IMR-90 (cell line): ENCODE measurements around the gene FSD1L. TPM values are rescaled to one million over a fixed set of nuclear protein-coding genes. Genes with fewer than 3 reads are reported as not detected.

Experiments
- ATAC-seq: fragments of 200-7000 bp; cut with Tn5 transposase; 2 replicates; pipeline ENCODE4 v1.9.1; 2020; ENCODE audit warnings: low read depth, mild to moderate bottlenecking, moderate library complexity
- BruUV-seq: library from RNA; stranded (reverse); fragments of 400-500 nt; replicated peaks from 2 replicates; lab custom pipeline; 2021; lab: Mats Ljungman, UMichigan
- CTCF ChIA-PET: fragments of 300-600 bp; formaldehyde crosslinking; extraction: SDS; loops from one replicate; lab custom pipeline; 2021; ENCODE audit warnings: antibody characterized with exemption; lab: Yijun Ruan, JAX
- POLR2A ChIA-PET: fragments of 300-600 bp; sonication (Branson Sonifier 250); formaldehyde crosslinking; loops from one replicate; lab custom pipeline; 2022; ENCODE audit warnings: antibody characterized with exemption; ENCODE audit not compliant: unreplicated experiment; lab: Charles Lee
- DNase-seq: peaks from one replicate; pipeline ENCODE4 v3.0.0; 2013
- H2AFZ ChIP-seq: replicated peaks from 2 replicates; pipeline ENCODE3; 2013; ENCODE audit warnings: low read length, mild to moderate bottlenecking; ENCODE audit not compliant: poor library complexity
- H2AK5ac ChIP-seq: 2 replicates; pipeline ENCODE4 v1.6.1; 2013; ENCODE audit warnings: low read depth, low read length, inconsistent platforms
- H2AK9ac ChIP-seq: replicated peaks from 2 replicates; pipeline ENCODE3; 2013; ENCODE audit warnings: mild to moderate bottlenecking, low read depth, low read length, moderate library complexity; ENCODE audit not compliant: poor library complexity
- H2BK120ac ChIP-seq: 2 replicates; pipeline ENCODE4 v1.6.1; 2013; ENCODE audit warnings: low read depth, low read length, inconsistent platforms
- H2BK15ac ChIP-seq: 3 replicates; pipeline ENCODE4 v1.6.1; 2013; ENCODE audit warnings: low read depth, low read length, inconsistent platforms
- H2BK20ac ChIP-seq: 2 replicates; pipeline ENCODE4 v1.6.1; 2013; ENCODE audit warnings: low read depth, mild to moderate bottlenecking, inconsistent platforms, low read length, moderate library complexity
- H2BK5ac ChIP-seq: 2 replicates; pipeline ENCODE4 v1.6.1; 2013; ENCODE audit warnings: mild to moderate bottlenecking, low read depth, low read length, inconsistent platforms; ENCODE audit not compliant: poor library complexity, severe bottlenecking
- H3K14ac ChIP-seq: replicated peaks from 2 replicates; pipeline ENCODE4 v1.6.1; 2013; ENCODE audit warnings: low read depth, low read length, inconsistent platforms
- H3K18ac ChIP-seq: 2 replicates; pipeline ENCODE4 v1.6.1; 2013; ENCODE audit warnings: low read depth, low read length, control low read depth
- H3K23ac ChIP-seq: 2 replicates; pipeline ENCODE4 v1.6.1; 2013; ENCODE audit warnings: low read depth, low read length, inconsistent platforms
- H3K27ac ChIP-seq: 2 replicates; pipeline ENCODE4 v1.5.1; 2013; ENCODE audit warnings: mild to moderate bottlenecking, control low read depth, low read length; ENCODE audit not compliant: insufficient read depth
- H3K27me3 ChIP-seq: 2 replicates; pipeline ENCODE4 v1.6.1; 2013; ENCODE audit warnings: low read length; ENCODE audit not compliant: control insufficient read depth, insufficient read depth
- H3K36me3 ChIP-seq: 2 replicates; pipeline ENCODE4 v1.6.1; 2013; ENCODE audit warnings: low read length, mixed read lengths; ENCODE audit not compliant: control insufficient read depth, insufficient read depth
- H3K4ac ChIP-seq: 2 replicates; pipeline ENCODE4 v1.6.1; 2013; ENCODE audit warnings: low read depth, low read length, inconsistent platforms
- H3K4me1 ChIP-seq: 2 replicates; pipeline ENCODE4 v1.6.1; 2013; ENCODE audit warnings: low read length, mixed read lengths; ENCODE audit not compliant: control insufficient read depth, insufficient read depth
- H3K4me2 ChIP-seq: 2 replicates; pipeline ENCODE4 v1.6.1; 2013; ENCODE audit warnings: low read depth, mild to moderate bottlenecking, control low read depth, low read length, moderate library complexity
- H3K4me3 ChIP-seq: 2 replicates; pipeline ENCODE4 v1.5.1; 2013; ENCODE audit warnings: low read depth, mild to moderate bottlenecking, control low read depth, low read length, moderate library complexity; ENCODE audit not compliant: insufficient read depth
- H3K56ac ChIP-seq: 2 replicates; pipeline ENCODE4 v1.6.1; 2013; ENCODE audit warnings: low read length, inconsistent platforms; ENCODE audit not compliant: insufficient read depth; ENCODE audit errors: extremely low read depth
- H3K79me1 ChIP-seq, 2 experiments: 2 replicates each; pipeline ENCODE4 v1.6.1; 2013; ENCODE audit warnings: low read length in 2 of 2, inconsistent platforms in 1 of 2, low read depth in 1 of 2
- H3K9ac ChIP-seq: 2 replicates; pipeline ENCODE4 v1.6.1; 2013; ENCODE audit warnings: low read depth, low read length, control low read depth
- H3K9me1 ChIP-seq: 2 replicates; pipeline ENCODE4 v1.6.1; 2013; ENCODE audit warnings: low read length, inconsistent platforms; ENCODE audit not compliant: insufficient read depth
- H3K9me3 ChIP-seq: 2 replicates; pipeline ENCODE4 v1.6.1; 2013; ENCODE audit warnings: low read length; ENCODE audit not compliant: control insufficient read depth, insufficient read depth
- H4K20me1 ChIP-seq: 2 replicates; pipeline ENCODE4 v1.6.1; 2013; ENCODE audit warnings: low read length, inconsistent platforms; ENCODE audit not compliant: insufficient read depth
- H4K5ac ChIP-seq: 2 replicates; pipeline ENCODE4 v1.6.1; 2013; ENCODE audit warnings: mild to moderate bottlenecking, low read depth, low read length, control low read depth
- H4K8ac ChIP-seq, 2 experiments: 2 replicates each; pipeline ENCODE4 v1.6.1; 2013; ENCODE audit warnings: low read depth in 2 of 2, low read length in 2 of 2, control low read depth in 1 of 2, inconsistent platforms in 1 of 2
- H4K91ac ChIP-seq: 2 replicates; pipeline ENCODE4 v1.6.1; 2013; ENCODE audit warnings: low read depth, low read length, inconsistent platforms; ENCODE audit not compliant: insufficient read depth
- BHLHE40 ChIP-seq: fragments of 150-350 bp; IDR thresholded peaks from 2 replicates; pipeline ENCODE4 v1.6.1; 2016; ENCODE audit warnings: mild to moderate bottlenecking, low read depth, low read length
- CEBPB ChIP-seq: IDR thresholded peaks from 2 replicates; pipeline ENCODE4 v1.6.1; 2012; ENCODE audit warnings: low read depth, low read length, improper control_type of control experiment
- CHD1 ChIP-seq: IDR thresholded peaks from 2 replicates; pipeline ENCODE4 v1.6.1; 2012; ENCODE audit warnings: low read depth, low read length, improper control_type of control experiment
- NFE2L2 ChIP-seq: fragments of 150-350 bp; IDR thresholded peaks from 2 replicates; pipeline ENCODE4 v1.6.1; 2016; ENCODE audit warnings: low read depth, mild to moderate bottlenecking, low read length
- RFX5 ChIP-seq: IDR thresholded peaks from 2 replicates; pipeline ENCODE4 v1.8.0; 2012; ENCODE audit warnings: low read depth, mild to moderate bottlenecking, low read length, moderate library complexity
- WGBS, 2 experiments: methylation state at CpG; one replicate each; pipeline versions ENCODE4 v1.1.5 to v1.1.7; 2013; ENCODE audit warnings: missing lambda C conversion rate in 2 of 2; ENCODE audit not compliant: insufficient read length in 1 of 2; ENCODE audit errors: extremely low coverage in 2 of 2; 5-methylcytosine and 5-hydroxymethylcytosine counted together
- dilution Hi-C: fragments of 300-500 bp; cut with HindIII; formaldehyde crosslinking; loops from one replicate; pipeline ENCODE4 v1.14.3; 2018; ENCODE audit warnings: low sequenced_read_pairs; ENCODE audit not compliant: unreplicated experiment
- in situ Hi-C: fragments of 300-500 bp; cut with MboI; formaldehyde crosslinking; loops from 3 replicates; pipeline ENCODE4 v1.14.3; 2019; ENCODE audit warnings: low sequenced_read_pairs, inconsistent platforms, mixed read lengths
- intact Hi-C: fragments of 100-400 bp; cut with micrococcal nuclease; formaldehyde crosslinking; loops from 2 replicates; pipeline ENCODE4 v1.10.0; 2022
- polyA plus RNA-seq, 3 experiments: library from polyadenylated mRNA; depleted of rRNA; stranded (reverse); fragments of >200 nt; gene quantifications; 2 replicates each; pipeline ENCODE4 v1.2.3, GENCODE V29; 2012; ENCODE audit warnings: low replicate concordance in 1 of 3
- total RNA-seq: library from RNA; depleted of rRNA; stranded (reverse); fragments of >200 nt; gene quantifications from 2 replicates; pipeline ENCODE4 v1.2.3, GENCODE V29; 2012
- TF ChIP-seq, protein P1 (sequence below): fragments of 150-350 bp; IDR thresholded peaks from 2 replicates; pipeline ENCODE4 v1.6.1; 2017; ENCODE audit warnings: mild to moderate bottlenecking, antibody characterized with exemption, low read length, low read depth
- TF ChIP-seq, protein P2 (sequence below): conservative IDR thresholded peaks from 2 replicates; pipeline ENCODE4 v1.5.1; 2012; ENCODE audit warnings: mild to moderate bottlenecking, low read depth, low read length, improper control_type of control experiment
- TF ChIP-seq, protein P3 (sequence below): fragments of 150-350 bp; IDR thresholded peaks from 2 replicates; pipeline ENCODE4 v1.6.1; 2016; ENCODE audit warnings: low read depth, mild to moderate bottlenecking, low read length, moderate library complexity, borderline replicate concordance

FSD1L gene
- total and polyA plus RNA-seq, 2 of the 4 experiments (the other 2 are of a cell fraction), result 1.4 to 2.9 TPM

DNA sequence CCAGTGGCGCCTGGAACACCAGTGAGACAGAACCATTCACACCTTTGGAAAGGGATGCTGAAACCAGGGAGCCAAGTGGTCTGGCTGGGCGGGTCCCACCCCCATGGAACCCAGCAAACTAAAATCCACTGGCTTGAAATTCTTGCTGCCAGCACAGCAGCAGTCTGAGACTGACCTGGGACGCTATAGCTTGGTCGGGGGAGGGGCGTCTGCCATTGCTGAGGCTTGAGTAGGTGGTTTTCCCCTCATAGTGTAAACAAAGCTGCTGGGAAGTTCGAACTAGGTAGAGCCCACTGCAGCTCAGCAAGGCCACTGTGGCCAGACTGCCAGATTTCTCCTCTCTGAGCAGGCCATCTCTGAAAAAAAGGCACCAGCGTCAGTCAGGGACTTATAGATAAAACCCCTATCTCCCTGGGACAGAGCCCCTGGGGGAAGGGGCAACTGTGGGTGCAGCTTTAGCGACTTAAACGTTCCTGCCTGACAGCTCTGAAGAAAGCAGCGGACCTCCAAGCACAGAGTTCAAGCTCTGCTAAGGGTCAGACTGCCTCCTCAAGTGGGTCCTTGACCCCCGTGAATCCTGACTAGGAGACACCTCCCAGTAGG is 68.1 kb downstream of the FSD1L start:
- TF ChIP-seq CHD1, result no peak
- TF ChIP-seq, protein P1, sequence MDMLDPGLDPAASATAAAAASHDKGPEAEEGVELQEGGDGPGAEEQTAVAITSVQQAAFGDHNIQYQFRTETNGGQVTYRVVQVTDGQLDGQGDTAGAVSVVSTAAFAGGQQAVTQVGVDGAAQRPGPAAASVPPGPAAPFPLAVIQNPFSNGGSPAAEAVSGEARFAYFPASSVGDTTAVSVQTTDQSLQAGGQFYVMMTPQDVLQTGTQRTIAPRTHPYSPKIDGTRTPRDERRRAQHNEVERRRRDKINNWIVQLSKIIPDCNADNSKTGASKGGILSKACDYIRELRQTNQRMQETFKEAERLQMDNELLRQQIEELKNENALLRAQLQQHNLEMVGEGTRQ, result no peak
- no peak for TF ChIP-seq RFX5
- TF ChIP-seq, protein P2, sequence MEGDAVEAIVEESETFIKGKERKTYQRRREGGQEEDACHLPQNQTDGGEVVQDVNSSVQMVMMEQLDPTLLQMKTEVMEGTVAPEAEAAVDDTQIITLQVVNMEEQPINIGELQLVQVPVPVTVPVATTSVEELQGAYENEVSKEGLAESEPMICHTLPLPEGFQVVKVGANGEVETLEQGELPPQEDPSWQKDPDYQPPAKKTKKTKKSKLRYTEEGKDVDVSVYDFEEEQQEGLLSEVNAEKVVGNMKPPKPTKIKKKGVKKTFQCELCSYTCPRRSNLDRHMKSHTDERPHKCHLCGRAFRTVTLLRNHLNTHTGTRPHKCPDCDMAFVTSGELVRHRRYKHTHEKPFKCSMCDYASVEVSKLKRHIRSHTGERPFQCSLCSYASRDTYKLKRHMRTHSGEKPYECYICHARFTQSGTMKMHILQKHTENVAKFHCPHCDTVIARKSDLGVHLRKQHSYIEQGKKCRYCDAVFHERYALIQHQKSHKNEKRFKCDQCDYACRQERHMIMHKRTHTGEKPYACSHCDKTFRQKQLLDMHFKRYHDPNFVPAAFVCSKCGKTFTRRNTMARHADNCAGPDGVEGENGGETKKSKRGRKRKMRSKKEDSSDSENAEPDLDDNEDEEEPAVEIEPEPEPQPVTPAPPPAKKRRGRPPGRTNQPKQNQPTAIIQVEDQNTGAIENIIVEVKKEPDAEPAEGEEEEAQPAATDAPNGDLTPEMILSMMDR, result no peak
- TF ChIP-seq CEBPB, result no peak
- TF ChIP-seq, protein P3, sequence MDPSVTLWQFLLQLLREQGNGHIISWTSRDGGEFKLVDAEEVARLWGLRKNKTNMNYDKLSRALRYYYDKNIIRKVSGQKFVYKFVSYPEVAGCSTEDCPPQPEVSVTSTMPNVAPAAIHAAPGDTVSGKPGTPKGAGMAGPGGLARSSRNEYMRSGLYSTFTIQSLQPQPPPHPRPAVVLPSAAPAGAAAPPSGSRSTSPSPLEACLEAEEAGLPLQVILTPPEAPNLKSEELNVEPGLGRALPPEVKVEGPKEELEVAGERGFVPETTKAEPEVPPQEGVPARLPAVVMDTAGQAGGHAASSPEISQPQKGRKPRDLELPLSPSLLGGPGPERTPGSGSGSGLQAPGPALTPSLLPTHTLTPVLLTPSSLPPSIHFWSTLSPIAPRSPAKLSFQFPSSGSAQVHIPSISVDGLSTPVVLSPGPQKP, result no peak
- TF ChIP-seq NFE2L2, result no peak
- no peak for TF ChIP-seq BHLHE40
- Histone ChIP-seq H3K9me1 (no peaks in the 10 kb centered on the region), H3K23ac (no peak overlapping the region), H3K79me1 (peaks cover 0 to 3% of the 10 kb centered on the region in 2 experiments; a peak in 1 of 4 replicates), H4K91ac (no peak overlapping the region), H3K56ac (no peak overlapping the region), H2AFZ (no peak overlapping the region), H3K4me3 (no peak overlapping the region), H3K4ac (no peak overlapping the region), H2AK5ac (no peak overlapping the region), H3K36me3 (peaks cover 11% of the 10 kb centered on the region), H4K8ac (no peak overlapping the region), H2BK20ac (no peak overlapping the region), H3K27me3 (no peaks in the 10 kb centered on the region), H2AK9ac (no peak overlapping the region), H2BK15ac (no peak overlapping the region), H3K4me1 (no peaks in the 10 kb centered on the region), H4K20me1 (no peaks in the 10 kb centered on the region), H2BK5ac (no peak overlapping the region), H3K4me2 (no peak overlapping the region), H3K18ac (no peak overlapping the region), H3K14ac (no peak overlapping the region), H4K5ac (no peak overlapping the region), H3K9me3 (no peaks in the 10 kb centered on the region), H3K9ac (no peak overlapping the region), H2BK120ac (no peak overlapping the region), H3K27ac (no peak overlapping the region)
- ATAC-seq, result no peak
- intact Hi-C loops, result no loop called here
- dilution Hi-C loops, result no loop called here
- CTCF ChIA-PET, result no interaction called here
- no TSS peak for BruUV-seq
- DNase-seq, result no peak
- 80% methylated on average over 1 of the region's 11 CpGs; no CpG with 5 or more reads in 1 of the 2 experiments for WGBS, 2 experiments
- in situ Hi-C loops, result no loop called here
- POLR2A ChIA-PET, result no interaction called here
